Measurements from ENCODE around the gene PARVB.

The PARVB gene

GRCh38 chr22:44219101-44219870 lies 195.2 kb downstream of the PARVB start:
- TF ChIP-seq CTCF (IDR thresholded peaks at IDR 0.05), result no peak

- no peak for TF ChIP-seq CTCF (IDR thresholded peaks at IDR 0.05)
Measured at GRCh38 chr22:44220727-44221680, 196.9 kb downstream of the PARVB start.

DNA sequence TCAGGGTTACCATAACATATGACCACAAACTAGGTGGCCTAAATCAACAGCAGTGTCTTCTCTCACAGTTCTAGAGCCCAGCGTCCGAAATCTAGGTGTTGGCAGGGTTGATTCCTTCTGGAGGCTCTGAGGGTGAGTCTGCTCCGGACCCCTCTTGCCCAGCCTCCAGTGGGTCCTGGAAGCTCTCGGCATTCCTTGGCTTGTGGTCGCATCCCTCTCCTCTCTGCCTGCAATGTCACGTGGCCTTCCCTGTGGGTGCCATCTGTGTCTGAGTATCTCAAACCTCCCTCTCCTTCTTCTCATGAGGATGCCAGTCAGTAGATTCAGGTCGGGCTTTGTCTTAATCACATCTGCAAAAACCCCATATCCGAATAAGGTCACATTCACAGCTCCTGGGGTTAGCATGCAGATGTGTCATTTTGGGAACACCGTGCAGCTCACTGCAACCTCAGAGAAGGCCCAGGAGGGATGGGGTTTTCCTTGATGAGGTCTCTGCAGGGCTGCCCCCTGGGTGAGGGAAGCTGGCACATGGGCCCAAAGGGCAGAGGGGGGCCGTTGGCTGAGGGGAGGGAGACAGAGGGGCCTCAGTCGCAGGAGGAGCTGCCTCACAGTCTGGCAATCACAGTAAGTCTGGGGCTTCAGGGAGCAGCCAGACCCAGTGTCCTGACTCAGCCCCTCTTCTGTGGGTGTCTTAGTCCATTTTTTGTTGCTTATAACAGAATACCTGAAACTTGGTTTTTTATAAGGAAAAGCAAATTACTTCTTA lies 197.8 kb downstream of the PARVB start:
- TF ChIP-seq CTCF (IDR thresholded peaks at IDR 0.05), result no peak
